ENCODE results near the gene FGF14.

Gene FGF14

GRCh38 chr13:101835920-101836319 is 565.9 kb downstream of the FGF14 start:
- no peak for DNase-seq

- no peak for DNase-seq
Observed at GRCh38 chr13:101833671-101834070, 568.2 kb downstream of the FGF14 start.

- no peak for DNase-seq
Observed at GRCh38 chr13:101830035-101830434, 571.8 kb downstream of the FGF14 start.

GRCh38 chr13:101829484-101829883 is 572.4 kb downstream of the FGF14 start:
- DNase-seq, result no peak

GRCh38 chr13:101828119-101828518 is 573.7 kb downstream of the FGF14 start:
- DNase-seq, result no peak

GRCh38 chr13:101817898-101818297 is 584.0 kb downstream of the FGF14 start:
- no peak for DNase-seq

GRCh38 chr13:101811881-101812280 is 590.0 kb downstream of the FGF14 start:
- no peak for DNase-seq

GRCh38 chr13:101811284-101811839 is 590.5 kb downstream of the FGF14 start:
- DNase-seq, result no peak

GRCh38 chr13:101799196-101799595 is 602.7 kb downstream of the FGF14 start:
- no peak for DNase-seq

GRCh38 chr13:101798437-101798836 is 603.4 kb downstream of the FGF14 start:
- no peak for DNase-seq

GRCh38 chr13:101795460-101795859 is 606.4 kb downstream of the FGF14 start:
- DNase-seq, result no peak

- DNase-seq, result no peak
Observed at GRCh38 chr13:101795025-101795424, 606.8 kb downstream of the FGF14 start.

- DNase-seq, result no peak
Observed at GRCh38 chr13:101792189-101792588, 609.7 kb downstream of the FGF14 start.

- DNase-seq, result no peak
Observed at GRCh38 chr13:101785858-101786257, 616.0 kb downstream of the FGF14 start.

- no peak for DNase-seq
Observed at GRCh38 chr13:101784313-101784712, 617.5 kb downstream of the FGF14 start.

- no peak for DNase-seq
Observed at GRCh38 chr13:101783554-101783953, 618.3 kb downstream of the FGF14 start.

GRCh38 chr13:101780211-101780610 is 621.6 kb downstream of the FGF14 start:
- no peak for DNase-seq

GRCh38 chr13:101779147-101779546 is 622.7 kb downstream of the FGF14 start:
- no peak for DNase-seq

GRCh38 chr13:101775267-101775666 is 626.6 kb downstream of the FGF14 start:
- no peak for DNase-seq

- no peak for DNase-seq
Observed at GRCh38 chr13:101774393-101774792, 627.5 kb downstream of the FGF14 start.

GRCh38 chr13:101773062-101773461 is 628.8 kb downstream of the FGF14 start:
- no peak for DNase-seq

GRCh38 chr13:101767131-101767530 is 634.7 kb downstream of the FGF14 start:
- no peak for DNase-seq

GRCh38 chr13:101763191-101763590 is 638.7 kb downstream of the FGF14 start:
- no peak for DNase-seq

GRCh38 chr13:101757446-101758039 is 644.3 kb downstream of the FGF14 start:
- DNase-seq, result no peak

GRCh38 chr13:101755228-101755887 is 646.5 kb downstream of the FGF14 start:
- DNase-seq, result no peak
